Lower lobe of right lung (tissue), 2 donors: ENCODE measurements around the gene TMCC3. TPM values are rescaled to one million over a fixed set of nuclear protein-coding genes. Genes with fewer than 3 reads are reported as not detected.
"Not testable (repeated sequence)": the region's sequence is repeated elsewhere in the genome, so short reads cannot be mapped to it uniquely, and the experiment has no call there.

Experiments
- ATAC-seq, 2 donors: fragments of 200-7000 bp; cut with Tn5 transposase; one replicate each; pipeline ENCODE4 v1.9.1; 2020 to 2022; ENCODE audit warnings: mild to moderate bottlenecking in 2 of 2, moderate library complexity in 2 of 2
- DNase-seq: peaks from one replicate; pipeline ENCODE4 v3.0.0-alpha.2; 2020
- H3K27ac ChIP-seq: fragments of 200-600 bp; one replicate; pipeline ENCODE4 v1.8.0; 2022
- H3K27me3 ChIP-seq: fragments of 200-600 bp; one replicate; pipeline ENCODE4 v1.8.0; 2022; ENCODE audit warnings: low read depth
- H3K36me3 ChIP-seq: fragments of 200-600 bp; one replicate; pipeline ENCODE4 v1.8.0; 2022; ENCODE audit warnings: mild to moderate bottlenecking
- H3K4me1 ChIP-seq: fragments of 200-600 bp; one replicate; pipeline ENCODE4 v1.8.0; 2022
- H3K4me3 ChIP-seq: fragments of 200-600 bp; one replicate; pipeline ENCODE4 v1.8.0; 2022; ENCODE audit warnings: mild to moderate bottlenecking
- H3K9me3 ChIP-seq: fragments of 200-600 bp; one replicate; pipeline ENCODE4 v1.8.0; 2022
- intact Hi-C: fragments of 100-400 bp; cut with DNase I; formaldehyde crosslinking; loops from one replicate; pipeline ENCODE4 v1.11.0; 2022
- total RNA-seq: library from RNA; stranded (reverse); fragmentation: NEBNext Ultra II Directional; extraction: Animal tissue kit (Norgen Biotek cat#: 25700); gene quantifications from one replicate; pipeline ENCODE4 v1.2.1, GENCODE V29; 2021
- TF ChIP-seq, protein P1 (sequence below): fragments of 200-600 bp; IDR thresholded peaks from one replicate; pipeline ENCODE4 v1.8.0; 2022; ENCODE audit warnings: antibody characterized with exemption, mild to moderate bottlenecking
- donor health status: DM: no; HTN: yes; CAD: no; lungs with severe emphysema.

Gene TMCC3
- total RNA-seq, 1 donor from 2014 or later: 9.7 TPM

DNA sequence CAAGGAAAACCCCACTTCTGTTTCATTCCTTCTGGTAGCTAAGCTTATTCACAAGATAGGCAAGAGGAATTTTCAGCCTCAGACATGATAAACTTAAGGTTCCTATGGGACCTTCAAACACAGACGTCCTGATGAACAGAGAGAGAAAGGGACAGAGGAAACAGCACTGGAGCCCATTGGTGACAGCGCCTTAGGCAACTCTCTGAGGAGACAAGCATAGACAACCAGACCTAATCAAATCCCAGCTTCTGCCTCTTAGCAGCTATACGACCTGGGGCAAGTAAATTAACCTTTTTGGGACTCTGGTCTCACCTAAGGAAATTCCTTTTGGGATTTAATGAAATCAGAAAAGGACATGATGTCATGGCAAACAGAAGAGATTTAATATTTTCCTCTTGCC, 33.3 kb downstream of the TMCC3 start:
- intact Hi-C loops: no loop called here
- Histone ChIP-seq H3K27me3 (no peaks in the 10 kb centered on the region), H3K9me3 (no peaks in the 10 kb centered on the region), H3K27ac (no peak overlapping the region), H3K36me3 (no peaks in the 10 kb centered on the region), H3K4me1 (peaks cover 35% of the 10 kb centered on the region), H3K4me3 (no peak overlapping the region)
- TF ChIP-seq, protein P1, sequence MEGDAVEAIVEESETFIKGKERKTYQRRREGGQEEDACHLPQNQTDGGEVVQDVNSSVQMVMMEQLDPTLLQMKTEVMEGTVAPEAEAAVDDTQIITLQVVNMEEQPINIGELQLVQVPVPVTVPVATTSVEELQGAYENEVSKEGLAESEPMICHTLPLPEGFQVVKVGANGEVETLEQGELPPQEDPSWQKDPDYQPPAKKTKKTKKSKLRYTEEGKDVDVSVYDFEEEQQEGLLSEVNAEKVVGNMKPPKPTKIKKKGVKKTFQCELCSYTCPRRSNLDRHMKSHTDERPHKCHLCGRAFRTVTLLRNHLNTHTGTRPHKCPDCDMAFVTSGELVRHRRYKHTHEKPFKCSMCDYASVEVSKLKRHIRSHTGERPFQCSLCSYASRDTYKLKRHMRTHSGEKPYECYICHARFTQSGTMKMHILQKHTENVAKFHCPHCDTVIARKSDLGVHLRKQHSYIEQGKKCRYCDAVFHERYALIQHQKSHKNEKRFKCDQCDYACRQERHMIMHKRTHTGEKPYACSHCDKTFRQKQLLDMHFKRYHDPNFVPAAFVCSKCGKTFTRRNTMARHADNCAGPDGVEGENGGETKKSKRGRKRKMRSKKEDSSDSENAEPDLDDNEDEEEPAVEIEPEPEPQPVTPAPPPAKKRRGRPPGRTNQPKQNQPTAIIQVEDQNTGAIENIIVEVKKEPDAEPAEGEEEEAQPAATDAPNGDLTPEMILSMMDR: no peak
- DNase-seq (no peak), ATAC-seq (no peak)

DNA sequence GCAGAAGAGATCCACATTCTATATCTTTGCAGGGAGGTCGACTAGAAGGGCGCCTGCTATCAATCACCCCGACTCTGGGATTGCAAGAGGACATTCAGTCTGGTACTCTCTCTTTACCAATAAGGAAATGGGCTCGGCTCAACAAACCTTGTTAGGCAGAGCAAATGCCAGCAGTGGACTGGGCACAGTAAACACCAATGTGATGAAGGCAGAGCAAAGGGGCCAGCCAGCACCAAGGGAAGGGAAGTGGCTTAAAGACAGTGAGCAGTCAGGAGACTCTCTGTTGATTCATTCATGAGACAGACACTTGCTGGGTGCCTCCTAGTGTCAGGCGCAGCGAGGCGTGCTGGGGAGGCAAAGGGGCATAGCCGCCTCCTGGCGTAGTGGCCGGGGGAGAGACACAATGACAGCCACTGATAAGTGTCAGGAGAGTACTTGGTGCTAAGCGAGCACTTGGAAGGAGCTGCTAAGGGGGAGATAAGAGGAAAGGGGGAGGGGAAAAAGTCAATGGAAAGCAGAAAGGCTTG, 34.1 kb downstream of the TMCC3 start:
- intact Hi-C loops: no loop called here
- DNase-seq (no peak), ATAC-seq (peak; percentile 28 to 42)
- peaks cover 28% of the 10 kb centered on the region for H3K4me1 ChIP-seq
- H3K9me3 ChIP-seq: no peaks in the 10 kb centered on the region
- peak overlapping the region; percentile 4 for H3K4me3 ChIP-seq
- peak overlapping the region; percentile 22 for H3K27ac ChIP-seq
- TF ChIP-seq, protein P1: no peak
- H3K27me3 ChIP-seq: no peaks in the 10 kb centered on the region
- H3K36me3 ChIP-seq: no peaks in the 10 kb centered on the region

DNA sequence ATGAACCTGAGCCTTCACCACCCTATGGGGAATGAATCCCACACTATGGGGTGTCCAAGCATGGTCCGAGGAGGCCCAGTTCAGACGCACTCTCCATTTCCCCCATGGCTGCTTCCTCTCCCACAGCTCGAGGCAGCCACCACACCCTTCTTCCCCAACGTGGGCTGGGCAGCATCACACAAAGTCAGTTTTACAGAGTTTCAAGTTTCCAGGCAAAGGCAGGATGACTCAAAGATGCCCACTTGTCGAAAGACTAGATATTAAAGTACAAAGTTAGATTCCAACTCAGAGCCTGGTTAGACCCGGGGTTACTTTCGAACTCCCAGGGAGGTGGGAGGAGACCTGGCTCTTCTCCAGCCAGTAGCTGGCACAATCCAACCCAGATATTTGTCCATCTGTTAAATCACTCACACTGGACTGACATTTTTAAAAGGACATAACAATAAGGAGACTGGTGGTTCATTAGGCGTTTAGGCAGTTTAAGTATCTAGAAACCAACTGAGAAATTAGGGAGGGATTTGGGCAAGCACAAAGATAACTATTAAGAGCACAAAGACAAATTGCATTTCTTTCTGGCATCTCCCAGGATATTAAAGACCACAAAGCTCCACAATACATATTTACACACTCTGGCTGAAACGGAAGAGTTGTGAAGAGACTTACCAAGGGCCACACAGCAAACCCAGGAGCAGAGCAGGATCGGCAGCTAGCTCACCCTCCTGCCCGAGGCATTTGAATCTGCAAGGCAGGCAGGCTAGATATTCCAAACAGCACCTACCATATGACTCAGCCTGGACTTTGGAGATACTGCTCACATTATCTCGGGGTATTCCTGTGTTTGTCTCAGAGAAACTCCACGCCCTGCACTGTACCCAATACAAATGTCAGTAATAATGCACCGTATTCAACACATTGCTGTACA, 34.8 kb downstream of the TMCC3 start:
- no peak for DNase-seq

DNA sequence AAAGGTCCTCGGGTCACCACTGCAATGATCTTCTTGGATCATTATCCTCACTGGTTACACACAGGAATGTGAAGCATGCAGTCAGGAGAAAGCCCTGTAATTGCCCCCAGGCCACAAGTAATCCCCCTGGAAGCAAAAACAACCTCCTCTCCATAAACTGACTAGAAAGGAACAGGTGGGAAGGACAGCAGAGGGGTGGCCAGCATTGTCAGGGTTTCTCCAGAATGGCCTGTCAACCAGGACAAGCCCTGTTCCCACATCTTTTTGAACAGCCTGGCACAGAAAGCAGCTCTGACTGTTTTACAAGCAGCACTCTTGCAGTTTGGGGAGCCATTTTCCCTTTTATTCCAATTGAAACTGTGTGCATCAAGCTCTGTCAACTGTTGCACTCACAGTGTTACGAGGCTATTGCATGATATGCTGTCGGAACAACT, 36.1 kb downstream of the TMCC3 start:
- intact Hi-C loops: no loop called here
- Histone ChIP-seq H3K9me3 (no peaks in the 10 kb centered on the region), H3K36me3 (no peaks in the 10 kb centered on the region), H3K27me3 (no peaks in the 10 kb centered on the region), H3K27ac (no peak overlapping the region), H3K4me3 (no peak overlapping the region), H3K4me1 (peaks cover 26% of the 10 kb centered on the region)
- TF ChIP-seq, protein P1: no peak
- no peak for ATAC-seq
- no peak for DNase-seq

More for the DNA sequence above, 34.8 kb downstream of the TMCC3 start:
- H3K4me1 ChIP-seq: peaks cover 26% of the 10 kb centered on the region
- H3K27ac ChIP-seq: peak overlapping the region; percentile 22
- H3K36me3 ChIP-seq: no peaks in the 10 kb centered on the region
- TF ChIP-seq, protein P1: no peak
- no peaks in the 10 kb centered on the region for H3K9me3 ChIP-seq
- peak; percentile 63 to 72 for ATAC-seq
- peak overlapping the region; percentile 4 for H3K4me3 ChIP-seq
- H3K27me3 ChIP-seq: no peaks in the 10 kb centered on the region
- intact Hi-C loops: no loop called here

DNA sequence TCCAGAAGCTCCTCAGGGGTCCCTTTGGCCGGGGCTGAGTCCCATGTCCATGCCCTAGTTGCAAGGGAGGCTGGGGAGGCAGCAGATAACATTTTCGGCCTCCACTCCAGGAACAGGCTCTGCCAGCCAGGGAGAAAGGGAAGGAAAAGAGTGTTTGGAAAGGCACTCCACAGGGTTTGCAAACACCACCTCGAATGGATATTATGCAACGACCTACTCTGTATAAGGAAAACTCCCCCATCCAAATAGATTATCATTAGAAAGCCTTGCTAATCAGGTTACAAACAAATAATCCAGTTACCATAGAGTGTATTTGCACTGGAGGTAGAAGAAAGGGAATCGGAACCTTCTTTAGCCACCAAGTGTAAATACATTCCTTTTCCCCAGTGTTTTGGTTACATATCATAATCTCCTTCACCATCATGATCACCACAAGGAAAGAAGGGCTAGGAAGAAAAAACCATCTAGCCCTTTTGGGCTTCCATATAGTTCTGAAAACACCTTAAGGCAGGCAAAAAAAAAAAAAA, 40.4 kb downstream of the TMCC3 start:
- peak; percentile 52 to 88 for ATAC-seq
- intact Hi-C loops: no loop called here

DNA sequence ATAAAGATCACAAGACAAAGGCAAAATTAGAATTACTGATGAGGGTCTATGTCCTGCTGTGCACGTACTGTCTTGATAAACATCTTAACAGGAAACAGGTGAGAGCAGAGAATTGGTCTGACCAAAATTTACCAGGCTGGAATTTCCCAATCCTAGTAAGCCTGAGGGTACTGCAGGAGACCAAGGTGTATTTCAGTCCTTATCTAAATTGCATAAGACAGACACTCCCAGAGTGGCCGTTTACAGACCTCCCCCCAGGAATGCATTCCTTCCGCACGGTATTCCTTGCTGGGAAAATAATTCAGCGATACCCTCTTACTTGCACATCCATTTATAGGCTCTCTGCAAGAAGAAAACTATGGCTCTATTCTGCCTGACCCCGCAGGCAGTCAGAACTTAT, 43.5 kb downstream of the TMCC3 start:
- H3K4me3 ChIP-seq, H3K36me3 ChIP-seq, H3K4me1 ChIP-seq, H3K27ac ChIP-seq, intact Hi-C loops, H3K27me3 ChIP-seq, ATAC-seq, DNase-seq, H3K9me3 ChIP-seq: not testable (repeated sequence)

More for the DNA sequence above, 40.4 kb downstream of the TMCC3 start:
- Histone ChIP-seq H3K27me3 (no peaks in the 10 kb centered on the region), H3K36me3 (no peaks in the 10 kb centered on the region), H3K4me1 (peaks cover 3% of the 10 kb centered on the region), H3K27ac (no peak overlapping the region), H3K4me3 (no peak overlapping the region), H3K9me3 (no peaks in the 10 kb centered on the region)
- TF ChIP-seq, protein P1: no peak
- DNase-seq: no peak
